Upper lobe of right lung (tissue), 1 donor: ENCODE data around the gene GNG10. TPM values are rescaled to one million over a fixed set of nuclear protein-coding genes. Genes with fewer than 3 reads are reported as not detected.

Experiments used
- ATAC-seq: fragments of 200-7000 bp; cut with Tn5 transposase; one replicate; pipeline ENCODE4 v1.9.1; 2020; ENCODE audit warnings: mild to moderate bottlenecking, moderate library complexity
- DNase-seq: peaks from one replicate; pipeline ENCODE4 v3.0.0-alpha.2; 2020
- H3K27ac ChIP-seq: fragments of 200-600 bp; one replicate; pipeline ENCODE4 v1.8.0; 2022
- H3K27me3 ChIP-seq: fragments of 200-600 bp; one replicate; pipeline ENCODE4 v1.8.0; 2022; ENCODE audit warnings: mild to moderate bottlenecking
- H3K36me3 ChIP-seq: fragments of 200-600 bp; one replicate; pipeline ENCODE4 v1.8.0; 2022
- H3K4me1 ChIP-seq: fragments of 200-600 bp; one replicate; pipeline ENCODE4 v1.8.0; 2022
- H3K4me3 ChIP-seq: fragments of 200-600 bp; one replicate; pipeline ENCODE4 v1.8.0; 2022; ENCODE audit warnings: mild to moderate bottlenecking
- H3K9me3 ChIP-seq: fragments of 200-600 bp; one replicate; pipeline ENCODE4 v1.8.0; 2022
- intact Hi-C: fragments of 100-400 bp; cut with DNase I; formaldehyde crosslinking; loops from one replicate; pipeline ENCODE4 v1.11.0; 2022
- total RNA-seq: library from RNA; stranded (reverse); fragmentation: NEBNext Ultra II Directional; extraction: Animal tissue kit (Norgen Biotek cat#: 25700); gene quantifications from one replicate; pipeline ENCODE4 v1.2.1, GENCODE V29; 2021
- TF ChIP-seq, protein P1 (sequence below): fragments of 200-600 bp; IDR thresholded peaks from one replicate; pipeline ENCODE4 v1.8.0; 2022; ENCODE audit warnings: antibody characterized with exemption
- donor health status: DM: no; HTN: yes; CAD: no; lungs with severe emphysema.

GNG10 gene
- total RNA-seq, 1 donor from 2014 or later, result 33.4 TPM

DNA sequence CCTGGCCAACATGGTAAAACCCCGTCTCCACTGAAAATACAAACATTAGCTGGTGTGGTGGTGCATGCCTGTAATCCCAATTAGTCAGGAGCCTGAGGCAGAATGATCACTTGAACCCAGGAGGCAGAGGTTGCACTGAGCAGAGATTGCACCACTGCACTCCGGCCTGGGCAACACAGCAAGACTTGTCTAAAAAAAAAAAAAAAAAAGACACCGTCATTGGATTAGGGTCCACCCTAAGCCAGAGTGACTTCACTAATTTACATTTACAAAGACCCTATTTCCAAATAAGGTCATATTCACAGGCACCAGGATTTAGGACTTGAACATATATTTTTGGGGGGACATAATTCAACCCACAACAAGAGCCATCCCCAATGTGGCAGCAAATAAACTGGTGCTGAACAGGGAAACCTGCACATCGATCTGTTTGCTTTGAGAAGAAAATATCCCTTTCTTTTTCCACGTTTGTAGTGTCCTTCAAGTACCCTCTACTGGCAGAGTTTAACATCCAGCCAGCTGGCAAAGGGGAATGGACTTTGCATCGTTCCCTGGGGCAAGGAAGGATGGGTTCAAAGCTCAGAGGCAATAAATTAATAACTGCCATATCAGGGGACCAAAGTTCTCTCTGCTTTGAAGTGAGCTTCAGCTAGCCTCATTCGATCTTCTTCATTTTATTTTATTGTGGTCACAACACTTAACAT, 34.0 kb upstream of the GNG10 start:
- H3K9me3 ChIP-seq, result no peaks in the 10 kb centered on the region
- DNase-seq (no peak), ATAC-seq (no peak)
- intact Hi-C loops, result no loop called here
- no peaks in the 10 kb centered on the region for H3K36me3 ChIP-seq
- H3K27ac ChIP-seq, result no peak overlapping the region
- no peak overlapping the region for H3K4me3 ChIP-seq
- H3K4me1 ChIP-seq, result peaks cover 16% of the 10 kb centered on the region
- TF ChIP-seq, protein P1, sequence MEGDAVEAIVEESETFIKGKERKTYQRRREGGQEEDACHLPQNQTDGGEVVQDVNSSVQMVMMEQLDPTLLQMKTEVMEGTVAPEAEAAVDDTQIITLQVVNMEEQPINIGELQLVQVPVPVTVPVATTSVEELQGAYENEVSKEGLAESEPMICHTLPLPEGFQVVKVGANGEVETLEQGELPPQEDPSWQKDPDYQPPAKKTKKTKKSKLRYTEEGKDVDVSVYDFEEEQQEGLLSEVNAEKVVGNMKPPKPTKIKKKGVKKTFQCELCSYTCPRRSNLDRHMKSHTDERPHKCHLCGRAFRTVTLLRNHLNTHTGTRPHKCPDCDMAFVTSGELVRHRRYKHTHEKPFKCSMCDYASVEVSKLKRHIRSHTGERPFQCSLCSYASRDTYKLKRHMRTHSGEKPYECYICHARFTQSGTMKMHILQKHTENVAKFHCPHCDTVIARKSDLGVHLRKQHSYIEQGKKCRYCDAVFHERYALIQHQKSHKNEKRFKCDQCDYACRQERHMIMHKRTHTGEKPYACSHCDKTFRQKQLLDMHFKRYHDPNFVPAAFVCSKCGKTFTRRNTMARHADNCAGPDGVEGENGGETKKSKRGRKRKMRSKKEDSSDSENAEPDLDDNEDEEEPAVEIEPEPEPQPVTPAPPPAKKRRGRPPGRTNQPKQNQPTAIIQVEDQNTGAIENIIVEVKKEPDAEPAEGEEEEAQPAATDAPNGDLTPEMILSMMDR, result no peak
- no peaks in the 10 kb centered on the region for H3K27me3 ChIP-seq

DNA sequence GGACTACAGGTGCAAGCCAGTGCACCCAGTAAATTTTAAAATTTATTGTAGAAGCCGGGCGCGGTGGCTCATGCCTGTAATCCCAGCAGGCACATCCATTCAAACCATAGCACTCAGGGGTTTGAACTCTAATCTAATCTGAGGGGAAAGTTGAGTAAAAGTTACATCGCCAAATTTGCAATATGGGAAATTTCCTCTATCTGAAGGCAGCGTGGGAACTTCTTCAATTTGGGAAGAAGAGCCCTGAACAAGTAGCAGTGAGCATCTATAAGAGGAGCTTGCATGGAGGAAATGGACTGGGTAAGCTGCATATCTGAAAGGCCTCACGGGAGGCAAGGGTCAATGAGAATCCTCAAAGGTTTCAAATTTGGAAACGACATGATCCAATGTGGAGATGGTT, 33.0 kb upstream of the GNG10 start:
- no peak for DNase-seq
- intact Hi-C loops, result no loop called here
- H3K4me3 ChIP-seq, result no peak overlapping the region
- H3K9me3 ChIP-seq, result no peaks in the 10 kb centered on the region
- H3K27me3 ChIP-seq, result no peaks in the 10 kb centered on the region
- ATAC-seq, result no peak
- TF ChIP-seq, protein P1, result no peak
- H3K36me3 ChIP-seq, result no peaks in the 10 kb centered on the region
- H3K27ac ChIP-seq, result no peak overlapping the region
- H3K4me1 ChIP-seq, result peaks cover 14% of the 10 kb centered on the region

DNA sequence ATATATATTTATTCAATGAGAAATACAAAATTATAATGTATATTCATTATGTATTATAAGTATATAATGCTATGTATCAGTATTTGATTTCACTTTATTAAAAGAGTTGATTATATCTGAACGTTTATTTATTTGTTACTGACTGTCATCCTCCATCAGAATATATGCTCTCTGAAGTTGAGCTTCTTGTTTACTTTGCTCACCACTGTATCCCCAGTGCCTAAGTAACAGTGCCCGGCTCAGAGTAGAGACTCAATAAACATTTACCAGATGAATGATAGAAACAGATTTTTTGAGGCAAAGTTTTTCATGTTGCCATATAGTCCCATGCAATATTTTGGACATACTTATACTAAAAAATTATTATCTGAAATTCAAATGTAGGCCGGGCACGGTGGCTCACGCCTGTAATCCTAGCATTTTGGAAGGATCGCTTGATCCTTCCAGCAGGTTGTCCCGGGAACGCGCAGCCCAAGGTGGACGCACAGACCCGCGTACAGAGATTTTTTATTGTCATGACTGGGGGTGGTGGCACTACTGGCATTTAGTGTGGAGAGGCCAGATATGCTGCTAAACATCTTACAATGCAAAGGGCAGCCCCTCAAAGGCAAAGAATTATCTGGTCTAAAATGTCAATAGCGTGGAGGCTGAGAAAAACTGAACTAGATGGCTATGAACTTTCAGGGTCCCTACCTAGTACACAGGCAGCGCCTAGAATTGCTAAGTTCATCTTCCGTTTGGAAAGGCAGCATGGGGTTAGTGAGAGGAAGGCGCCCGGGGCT, 31.0 kb upstream of the GNG10 start:
- H3K36me3 ChIP-seq, result no peaks in the 10 kb centered on the region
- TF ChIP-seq, protein P1, result no peak
- peak overlapping the region; percentile 98 for H3K4me3 ChIP-seq
- H3K4me1 ChIP-seq, result peaks cover 23% of the 10 kb centered on the region
- no peaks in the 10 kb centered on the region for H3K27me3 ChIP-seq
- H3K27ac ChIP-seq, result peak overlapping the region; percentile 69
- intact Hi-C loops, result no loop called here
- ATAC-seq (peak; percentile 30), DNase-seq (no peak)
- H3K9me3 ChIP-seq, result no peaks in the 10 kb centered on the region

DNA sequence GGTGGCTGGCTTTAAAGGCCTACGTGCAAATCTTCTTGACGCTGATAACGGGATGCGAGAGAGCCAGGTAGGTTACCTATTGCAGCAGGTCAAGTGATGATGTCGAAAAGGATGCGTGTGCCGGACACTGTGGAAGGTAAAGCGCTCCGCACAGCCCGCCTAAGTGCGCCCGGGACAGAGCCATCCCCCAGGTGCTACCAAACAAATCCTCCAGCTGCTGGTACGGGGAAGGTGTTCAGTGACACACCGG, 30.5 kb upstream of the GNG10 start:
- Histone ChIP-seq H3K36me3 (no peaks in the 10 kb centered on the region), H3K27me3 (no peaks in the 10 kb centered on the region), H3K27ac (peak overlapping the region; percentile 69), H3K9me3 (no peaks in the 10 kb centered on the region), H3K4me3 (peak overlapping the region; percentile 98), H3K4me1 (peaks cover 28% of the 10 kb centered on the region)
- ATAC-seq (no peak), DNase-seq (no peak)
- intact Hi-C loops, result no loop called here
- TF ChIP-seq, protein P1, result no peak

DNA sequence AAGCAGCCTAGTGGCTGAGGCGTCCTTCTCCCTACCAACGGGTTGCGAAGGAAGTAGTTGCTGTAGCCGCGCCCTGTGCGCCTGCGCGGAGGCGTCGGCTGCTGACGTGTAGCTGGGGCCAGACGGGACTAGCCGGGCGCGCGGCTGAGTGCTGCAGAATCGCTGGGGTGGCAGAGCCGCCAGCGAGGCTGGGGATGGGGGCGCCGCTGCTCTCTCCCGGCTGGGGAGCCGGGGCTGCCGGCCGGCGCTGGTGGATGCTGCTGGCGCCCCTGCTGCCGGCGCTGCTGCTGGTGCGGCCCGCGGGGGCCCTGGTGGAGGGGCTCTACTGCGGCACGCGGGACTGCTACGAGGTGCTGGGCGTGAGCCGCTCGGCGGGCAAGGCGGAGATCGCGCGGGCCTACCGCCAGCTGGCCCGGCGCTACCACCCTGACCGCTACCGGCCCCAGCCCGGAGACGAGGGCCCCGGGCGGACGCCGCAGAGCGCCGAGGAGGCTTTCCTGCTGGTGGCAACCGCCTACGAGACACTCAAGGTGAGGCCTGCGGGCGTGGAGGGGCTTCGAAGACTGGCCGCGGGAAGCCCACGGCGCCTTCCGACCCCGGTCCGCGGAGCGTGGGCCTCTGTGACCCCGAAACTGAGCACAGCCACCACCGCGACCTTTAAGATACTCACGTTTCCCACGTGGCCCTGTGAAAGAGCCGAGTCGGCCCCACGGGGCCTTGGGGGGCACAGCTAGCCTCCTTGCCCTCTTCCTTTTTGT, 30.0 kb upstream of the GNG10 start, which contains the start of gene DNAJC25:
Gene DNAJC25, plus strand, starts transcription at position 121 of the 758 bp plus-strand sequence. Its CDS starts 74 bp downstream, at position 195.
- Histone ChIP-seq H3K4me3 (peak within 1 kb of the TSS; percentile 98), H3K9me3 (no peaks in the 10 kb centered on the region), H3K27ac (peak within 1 kb of the TSS; percentile 93), H3K36me3 (no peaks in the 10 kb centered on the region), H3K27me3 (no peaks in the 10 kb centered on the region), H3K4me1 (peaks cover 33% of the 10 kb centered on the region)
- ATAC-seq (peak; percentile 99), DNase-seq (peak; percentile 98)
- intact Hi-C loops, result no loop called here
- TF ChIP-seq, protein P1, result no peak
